SK-N-SH (cell line): ENCODE measurements around the gene STX5.

Source experiments
- FOXM1 ChIP-seq: IDR thresholded peaks from 2 replicates; pipeline ENCODE4 v1.4.0; 2012; ENCODE audit warnings: low read depth, mild to moderate bottlenecking
- GABPA ChIP-seq: IDR thresholded peaks from 2 replicates; pipeline ENCODE4 v1.4.0; 2012; ENCODE audit warnings: low read depth, mild to moderate bottlenecking
- POLR2AphosphoS5 ChIP-seq: IDR thresholded peaks from 2 replicates; pipeline ENCODE4 v1.6.1; 2012; ENCODE audit warnings: low read depth, low read length
- SMC3 ChIP-seq: IDR thresholded peaks from 2 replicates; pipeline ENCODE4 v1.6.1; 2012; ENCODE audit warnings: low read depth, low read length, improper control_type of control experiment
- TF ChIP-seq, protein P1 (sequence below): fragments of 200-600 bp; sonication (generic); IDR thresholded peaks from 2 replicates; pipeline ENCODE4 v1.6.1; 2017; ENCODE audit warnings: antibody characterized with exemption, mild to moderate bottlenecking, moderate library complexity

DNA sequence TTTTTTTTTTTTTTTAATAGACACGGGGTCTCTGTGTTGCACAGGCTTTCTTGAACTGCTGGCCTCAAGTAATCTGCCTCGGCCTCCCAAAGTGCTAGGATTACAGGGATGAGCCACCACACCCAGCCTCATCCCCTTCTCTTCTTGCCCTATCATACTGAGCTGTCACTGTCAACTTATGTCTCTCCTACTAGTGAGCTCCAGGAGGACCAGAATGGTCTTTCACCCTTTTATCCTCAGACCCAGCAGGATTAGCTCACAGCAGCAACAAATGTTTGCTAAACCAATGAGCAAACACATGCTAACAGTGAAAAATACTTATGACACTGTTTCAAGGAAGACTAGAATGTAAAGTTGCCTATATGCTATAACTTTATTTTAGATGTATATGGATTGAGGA is 20.2 kb downstream of the STX5 start:
- TF ChIP-seq SMC3 (no peak), FOXM1 (no peak), POLR2AphosphoS5 (no peak), GABPA (no peak)
- TF ChIP-seq, protein P1, sequence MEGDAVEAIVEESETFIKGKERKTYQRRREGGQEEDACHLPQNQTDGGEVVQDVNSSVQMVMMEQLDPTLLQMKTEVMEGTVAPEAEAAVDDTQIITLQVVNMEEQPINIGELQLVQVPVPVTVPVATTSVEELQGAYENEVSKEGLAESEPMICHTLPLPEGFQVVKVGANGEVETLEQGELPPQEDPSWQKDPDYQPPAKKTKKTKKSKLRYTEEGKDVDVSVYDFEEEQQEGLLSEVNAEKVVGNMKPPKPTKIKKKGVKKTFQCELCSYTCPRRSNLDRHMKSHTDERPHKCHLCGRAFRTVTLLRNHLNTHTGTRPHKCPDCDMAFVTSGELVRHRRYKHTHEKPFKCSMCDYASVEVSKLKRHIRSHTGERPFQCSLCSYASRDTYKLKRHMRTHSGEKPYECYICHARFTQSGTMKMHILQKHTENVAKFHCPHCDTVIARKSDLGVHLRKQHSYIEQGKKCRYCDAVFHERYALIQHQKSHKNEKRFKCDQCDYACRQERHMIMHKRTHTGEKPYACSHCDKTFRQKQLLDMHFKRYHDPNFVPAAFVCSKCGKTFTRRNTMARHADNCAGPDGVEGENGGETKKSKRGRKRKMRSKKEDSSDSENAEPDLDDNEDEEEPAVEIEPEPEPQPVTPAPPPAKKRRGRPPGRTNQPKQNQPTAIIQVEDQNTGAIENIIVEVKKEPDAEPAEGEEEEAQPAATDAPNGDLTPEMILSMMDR, result no peak
